Stimulated activated CD4-positive, alpha-beta T cell treated with anti-CD3 and anti-CD28 coated beads, Interleukin-1b, Interleukin-23, amount 100 ng/mL, for 24 hours (primary cell): ENCODE results near the gene AMT.
"Not testable (repeated sequence)": the region's sequence is repeated elsewhere in the genome, so short reads cannot be mapped to it uniquely, and the experiment has no call there.

Source experiments
- DNase-seq, 4 experiments: peaks; one replicate each; pipeline ENCODE4 v3.0.0-alpha.2; 2020; ENCODE audit warnings: low read depth in 4 of 4, low spot score in 1 of 4

AMT gene

DNA sequence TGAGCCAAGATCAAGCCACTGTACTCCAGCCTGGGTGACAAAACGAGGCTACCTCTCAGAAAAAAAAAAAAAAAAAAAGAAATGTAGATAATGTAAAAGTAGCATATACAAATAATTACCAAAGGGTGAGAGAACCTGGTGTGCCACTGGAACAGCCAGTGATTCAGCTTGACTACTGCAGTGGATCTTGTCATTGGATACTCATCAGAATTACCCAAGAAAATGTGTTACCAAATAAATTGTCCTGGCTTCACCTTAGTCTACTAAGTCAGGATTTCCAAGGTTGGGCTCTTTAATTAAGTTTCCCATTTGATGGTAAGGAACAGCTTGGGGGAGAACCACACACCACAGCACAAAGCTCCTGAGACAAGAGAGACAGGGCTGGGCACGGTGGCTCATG, 5.3 kb upstream of the AMT start:
- no peak for DNase-seq

DNA sequence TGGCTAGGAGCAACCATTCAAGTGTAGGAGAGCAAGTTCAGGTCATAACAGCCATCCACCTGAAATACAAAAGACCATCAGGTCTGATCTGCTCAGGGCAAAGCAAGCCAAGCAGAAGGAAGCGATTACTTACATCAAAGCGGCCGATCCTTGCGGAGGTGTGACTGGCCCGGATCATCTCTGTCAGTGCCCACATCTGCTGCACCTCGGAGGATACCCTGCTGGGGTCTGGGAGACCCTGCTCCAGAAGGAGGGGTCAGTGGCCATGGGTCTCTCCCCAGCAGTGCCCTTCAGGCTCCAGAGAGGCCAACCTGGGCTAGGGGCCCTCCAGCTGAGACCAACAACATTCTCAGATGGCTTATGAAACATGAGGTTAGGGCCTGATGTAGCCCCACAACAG, 2.5 kb upstream of the AMT start:
- DNase-seq: no peak

DNA sequence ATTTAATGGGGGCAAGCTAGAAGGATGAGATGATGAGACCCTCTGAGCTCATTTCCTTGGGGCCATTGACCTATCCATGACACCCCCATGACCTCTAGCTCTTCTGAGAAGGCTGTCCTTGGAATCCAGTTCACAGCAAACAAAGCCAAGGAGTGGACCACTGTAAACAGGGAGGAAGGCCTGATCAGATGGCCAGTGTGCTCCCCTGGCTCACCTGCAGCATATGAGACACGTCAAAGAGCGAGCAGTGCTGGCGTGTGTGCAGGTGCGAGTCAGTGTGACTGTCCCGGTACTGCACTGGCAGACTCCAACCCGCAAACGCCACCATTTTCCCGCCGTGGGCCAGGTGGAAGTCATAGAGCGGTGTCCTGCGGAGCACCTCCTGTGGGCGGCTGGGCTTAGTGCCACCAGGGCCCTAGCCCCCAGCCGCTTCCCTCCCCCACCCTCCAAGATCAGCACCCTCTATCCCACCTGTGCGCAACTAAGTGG, 339 bp downstream of the AMT start:
- DNase-seq: no peak

DNA sequence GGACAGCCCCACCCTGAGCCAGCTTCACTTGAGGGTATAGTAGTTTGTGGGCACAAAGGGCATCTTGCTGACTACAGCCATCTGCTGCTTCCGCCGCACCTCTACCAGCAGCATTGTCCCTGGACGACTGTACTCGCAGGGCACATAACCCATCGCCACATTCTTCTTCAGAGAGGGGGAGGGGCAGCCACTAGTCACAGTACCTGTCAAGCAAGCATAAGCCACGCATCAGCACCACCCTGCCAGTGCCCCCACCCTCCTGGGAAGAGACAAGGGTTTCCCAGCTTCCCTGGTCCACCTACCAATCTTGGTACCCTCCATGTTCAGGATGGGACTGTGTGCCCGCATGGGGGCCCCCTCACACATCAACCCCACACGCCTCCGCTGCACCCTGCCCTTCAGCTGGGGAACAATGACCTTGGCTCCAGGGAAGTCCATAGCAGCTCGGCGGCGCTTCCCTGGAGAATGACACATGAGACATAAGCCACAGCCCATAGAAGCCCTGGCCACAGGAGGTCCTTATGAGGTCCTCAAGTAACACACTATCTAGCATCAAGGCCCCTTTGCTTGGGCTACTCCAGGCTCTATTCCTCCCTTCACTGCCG, 4.7 kb downstream of the AMT start:
- DNase-seq: no peak

DNA sequence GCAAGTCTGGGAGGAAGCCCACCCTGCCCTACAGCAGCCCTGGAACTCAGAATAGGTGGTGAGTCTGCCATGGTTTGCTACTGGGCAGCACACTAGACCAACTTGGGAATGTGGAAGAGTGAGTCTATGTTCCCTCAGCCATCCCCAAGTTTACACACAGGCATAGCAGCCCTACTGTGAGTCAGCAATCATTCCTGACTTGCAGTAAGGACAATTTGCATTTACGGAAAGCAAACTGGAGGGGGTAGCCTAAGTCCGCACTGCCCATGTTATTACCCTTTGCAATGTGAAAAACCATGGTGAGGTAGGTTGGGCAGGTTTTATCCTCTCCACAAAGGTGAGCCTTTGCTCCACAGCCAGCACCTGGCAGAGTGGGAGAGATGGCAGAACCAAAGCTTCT, 5.4 kb downstream of the AMT start:
- DNase-seq: no peak

DNA sequence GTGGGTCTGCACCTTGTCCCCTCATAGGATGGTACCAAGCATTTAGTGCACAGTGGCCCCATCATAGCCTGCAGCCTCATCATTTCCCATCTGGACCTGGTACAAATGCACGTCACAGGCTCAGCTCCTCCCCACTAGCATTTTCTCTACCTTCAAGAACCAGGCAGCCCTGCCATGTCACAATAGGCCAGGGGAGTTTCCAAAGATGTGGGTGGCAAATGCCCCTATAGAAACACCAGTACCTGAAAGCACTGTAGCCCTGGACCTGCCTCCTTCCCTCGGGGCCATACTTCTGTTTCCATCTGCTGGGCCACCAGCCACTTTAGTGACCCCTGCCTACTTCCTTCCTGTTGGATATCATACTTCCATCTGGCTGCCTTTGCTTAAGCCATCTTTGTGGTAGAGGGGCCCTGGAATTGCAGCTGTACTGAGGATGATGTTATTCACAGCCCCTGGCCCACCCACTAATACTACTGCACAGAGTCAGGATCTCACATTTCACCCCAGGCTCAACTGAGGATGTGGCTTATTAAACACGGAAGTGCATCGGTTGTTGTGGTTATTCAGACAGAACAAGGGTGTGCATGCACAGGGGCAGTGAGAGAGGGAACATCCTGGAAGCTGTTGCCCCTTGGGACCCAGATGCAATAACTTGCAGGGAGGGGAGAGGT, 6.2 kb downstream of the AMT start:
- DNase-seq: peak in 3 of 4 experiments; percentile 17 to 45 (median 30)

DNA sequence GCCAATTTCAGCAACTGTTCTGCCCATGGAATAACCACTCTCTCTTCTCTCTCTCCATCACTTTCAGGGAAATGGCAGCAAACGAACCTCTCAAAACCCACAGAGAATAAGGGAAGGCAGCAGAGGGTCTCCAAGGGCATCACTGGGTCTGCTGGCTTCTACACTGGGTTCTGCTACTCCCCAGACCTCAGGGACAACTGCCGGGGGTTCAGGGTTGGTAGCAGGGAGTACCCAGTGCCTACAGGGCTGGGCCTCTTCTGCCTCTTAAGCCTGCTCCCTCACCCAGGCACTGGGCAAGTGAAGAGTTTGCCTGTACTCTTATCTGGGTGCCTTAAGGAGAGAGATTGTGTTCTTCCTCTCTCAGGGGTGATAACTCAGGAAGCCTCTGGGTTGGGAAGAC, 7.5 kb downstream of the AMT start:
- no peak for DNase-seq

DNA sequence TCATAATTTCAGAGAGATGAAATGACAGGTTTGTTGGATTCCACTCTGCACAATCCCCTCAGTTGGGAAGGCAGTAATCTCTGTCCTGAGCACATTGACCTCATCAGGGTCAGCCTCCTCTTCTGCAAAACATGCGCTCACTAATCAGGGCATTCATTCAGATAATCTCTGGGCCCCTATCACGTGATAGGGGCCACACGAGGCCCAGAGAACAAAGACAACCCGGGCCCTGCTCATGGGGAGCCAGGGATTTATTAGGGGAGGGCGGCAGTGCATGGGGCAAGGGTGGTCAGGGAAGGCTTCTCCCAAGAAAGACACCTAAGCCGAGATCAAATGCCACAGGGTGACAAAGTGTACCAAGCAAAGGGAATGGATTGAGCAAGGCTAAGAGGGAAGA, 8.9 kb downstream of the AMT start:
- no peak for DNase-seq

DNA sequence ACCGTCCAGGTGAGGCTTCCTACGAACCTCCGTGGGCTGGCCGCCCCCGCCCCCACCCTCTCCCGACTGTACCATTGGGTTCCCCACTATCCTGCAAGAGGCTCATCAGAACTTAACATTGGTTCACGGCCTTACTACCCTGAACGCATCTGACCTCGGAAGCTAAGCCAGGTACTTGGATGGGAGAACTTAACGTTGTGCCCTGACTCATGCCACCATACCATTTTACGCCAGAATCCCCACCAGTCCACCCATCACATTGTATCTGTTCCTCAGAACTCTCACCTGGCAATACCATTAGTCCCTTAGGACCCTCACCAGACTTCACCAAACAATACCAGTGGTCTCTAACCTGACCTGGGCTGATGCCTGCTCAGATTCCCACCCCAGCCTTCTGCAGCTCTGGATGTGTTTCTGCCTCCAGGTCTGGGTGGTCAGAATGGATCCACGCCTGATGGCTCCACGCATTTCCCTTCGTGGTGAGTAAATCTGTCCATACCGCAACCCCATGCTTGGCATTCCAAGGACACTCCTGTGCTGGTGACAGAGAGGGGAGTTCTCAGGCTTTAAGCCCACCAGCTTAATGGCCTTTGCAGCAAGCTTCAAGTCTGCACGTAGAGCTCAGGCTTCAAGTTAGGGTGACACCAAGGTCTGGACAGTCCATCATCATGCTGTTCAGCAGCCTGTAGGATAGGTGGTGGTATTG, 9.5 kb downstream of the AMT start:
- DNase-seq: no peak

DNA sequence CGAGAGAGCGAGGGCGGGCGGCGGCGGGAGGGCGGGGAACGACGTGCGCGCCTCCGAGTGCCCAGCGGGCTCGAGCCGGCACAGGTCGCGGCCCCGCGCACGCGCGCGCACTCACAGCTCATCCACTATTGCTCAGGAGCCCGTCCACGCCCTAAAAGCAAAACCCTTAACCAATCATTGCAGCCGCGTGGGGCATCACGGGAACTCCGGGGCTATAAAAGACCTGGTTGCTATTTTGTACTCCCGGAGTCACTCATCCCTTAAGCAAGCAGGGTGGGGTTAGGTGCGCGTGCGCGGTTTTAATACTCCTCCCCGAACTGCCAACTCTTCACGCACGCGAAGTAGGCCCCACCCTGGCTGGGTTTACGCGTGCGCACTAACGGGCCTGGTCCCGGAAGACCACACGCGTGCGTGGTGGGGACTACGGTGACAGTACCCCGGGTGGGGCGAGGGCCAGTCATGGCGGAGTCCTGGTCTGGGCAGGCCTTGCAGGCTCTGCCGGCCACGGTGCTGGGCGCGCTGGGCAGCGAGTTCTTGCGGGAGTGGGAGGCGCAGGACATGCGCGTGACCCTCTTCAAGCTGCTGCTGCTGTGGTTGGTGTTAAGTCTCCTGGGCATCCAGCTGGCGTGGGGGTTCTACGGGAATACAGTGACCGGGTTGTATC, 10.2 kb downstream of the AMT start, which contains the start of the genes RHOA and TCTA:
RHOA (minus strand) TSS at position 9 of the 664 bp plus-strand sequence. CDS start 36,387 bp downstream, outside the sequence.
TCTA (plus strand) TSS at position 456 of the 664 bp plus-strand sequence; CDS start at position 460, 4 bp downstream.
- DNase-seq: peak; percentile 96 to 98 (median 97)

DNA sequence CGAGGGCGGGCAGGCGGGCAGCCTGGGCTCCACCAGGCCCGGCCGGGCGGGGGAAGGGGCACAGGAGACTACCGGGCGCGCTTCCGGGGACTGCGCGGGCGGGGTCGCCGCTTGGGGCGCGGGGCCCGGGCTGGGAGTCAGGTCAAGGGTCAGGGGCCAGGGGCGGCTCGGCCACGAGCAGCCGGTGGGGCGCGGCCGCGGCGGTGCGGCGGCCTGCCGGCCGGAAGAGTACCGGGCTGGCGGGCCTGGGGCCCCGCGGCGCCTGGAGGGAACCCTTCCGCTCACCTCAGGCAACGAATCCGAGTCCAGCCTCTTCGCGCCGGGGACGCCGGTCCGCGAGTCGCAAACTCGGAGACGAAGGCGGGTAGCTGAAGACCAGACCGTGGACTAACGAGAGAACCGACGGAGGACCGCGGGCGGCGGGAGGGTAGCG, 10.7 kb downstream of the AMT start:
- DNase-seq: peak in 1 of 4 experiments; percentile 24

DNA sequence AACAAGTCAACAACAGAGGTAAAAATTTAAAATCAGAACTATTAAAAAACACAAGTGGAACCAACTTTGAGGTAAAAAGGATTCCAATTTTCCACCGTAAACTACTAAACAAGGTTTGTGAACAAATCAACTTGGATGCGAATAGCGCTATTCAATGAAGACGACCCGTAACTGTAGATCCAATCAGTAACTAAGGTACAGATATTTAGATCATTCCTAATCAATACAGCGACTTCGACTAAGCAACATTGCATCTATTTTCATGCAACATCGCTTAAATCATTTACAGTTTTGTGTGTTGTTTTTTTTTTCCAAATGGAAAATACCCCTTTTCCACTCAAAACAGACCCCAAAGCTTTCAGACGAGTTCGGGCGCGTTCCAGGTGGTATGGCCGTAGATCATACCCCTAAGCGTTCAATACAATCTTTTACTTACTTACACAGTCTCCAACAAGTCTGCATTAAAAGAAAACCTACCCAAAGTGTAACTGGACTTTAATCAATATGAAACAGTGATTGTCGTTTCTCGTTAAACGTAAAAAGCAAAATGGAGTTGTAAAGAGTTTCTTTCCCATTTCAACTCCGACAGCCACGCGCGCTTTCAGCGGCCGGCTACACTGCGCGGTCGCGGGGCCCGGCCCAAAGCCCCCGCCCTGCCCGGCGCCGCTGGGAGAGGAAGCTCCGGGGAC, 11.3 kb downstream of the AMT start:
- DNase-seq: no peak

DNA sequence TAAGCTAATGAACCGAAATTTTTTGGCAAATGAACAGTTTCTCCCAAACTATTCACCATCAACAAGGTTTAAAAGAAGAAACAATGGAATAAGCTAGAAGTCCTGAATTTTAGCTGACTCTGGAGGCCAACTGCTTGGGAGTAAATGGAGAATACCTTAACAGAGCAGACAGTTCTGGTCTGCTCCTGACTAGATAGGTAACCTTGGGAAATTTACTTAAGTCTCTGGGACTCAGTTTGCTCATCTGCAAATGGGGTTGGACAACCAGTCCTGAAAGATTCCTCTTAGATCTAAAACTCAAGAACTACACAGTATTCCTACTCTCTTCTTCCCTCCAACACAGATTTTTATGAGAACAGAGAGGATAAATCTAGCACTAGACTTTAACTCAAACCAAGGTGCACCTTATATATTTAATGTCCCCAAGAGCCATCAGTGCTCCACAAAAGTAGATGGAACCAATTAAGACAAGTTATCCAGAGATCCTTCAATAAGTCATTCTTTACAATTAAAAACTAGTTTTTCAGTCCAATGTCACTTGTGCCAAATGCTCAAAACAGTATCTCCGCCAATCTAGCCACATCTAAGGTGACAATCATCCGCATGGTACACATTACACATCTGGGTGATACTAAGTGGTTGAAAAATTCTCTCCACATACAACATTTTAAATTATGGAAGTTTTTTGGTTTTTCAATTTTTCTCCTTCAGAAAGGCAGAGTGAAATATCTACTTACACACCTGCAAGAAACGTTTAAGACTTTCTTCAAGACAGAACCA, 12.0 kb downstream of the AMT start:
- no peak for DNase-seq

DNA sequence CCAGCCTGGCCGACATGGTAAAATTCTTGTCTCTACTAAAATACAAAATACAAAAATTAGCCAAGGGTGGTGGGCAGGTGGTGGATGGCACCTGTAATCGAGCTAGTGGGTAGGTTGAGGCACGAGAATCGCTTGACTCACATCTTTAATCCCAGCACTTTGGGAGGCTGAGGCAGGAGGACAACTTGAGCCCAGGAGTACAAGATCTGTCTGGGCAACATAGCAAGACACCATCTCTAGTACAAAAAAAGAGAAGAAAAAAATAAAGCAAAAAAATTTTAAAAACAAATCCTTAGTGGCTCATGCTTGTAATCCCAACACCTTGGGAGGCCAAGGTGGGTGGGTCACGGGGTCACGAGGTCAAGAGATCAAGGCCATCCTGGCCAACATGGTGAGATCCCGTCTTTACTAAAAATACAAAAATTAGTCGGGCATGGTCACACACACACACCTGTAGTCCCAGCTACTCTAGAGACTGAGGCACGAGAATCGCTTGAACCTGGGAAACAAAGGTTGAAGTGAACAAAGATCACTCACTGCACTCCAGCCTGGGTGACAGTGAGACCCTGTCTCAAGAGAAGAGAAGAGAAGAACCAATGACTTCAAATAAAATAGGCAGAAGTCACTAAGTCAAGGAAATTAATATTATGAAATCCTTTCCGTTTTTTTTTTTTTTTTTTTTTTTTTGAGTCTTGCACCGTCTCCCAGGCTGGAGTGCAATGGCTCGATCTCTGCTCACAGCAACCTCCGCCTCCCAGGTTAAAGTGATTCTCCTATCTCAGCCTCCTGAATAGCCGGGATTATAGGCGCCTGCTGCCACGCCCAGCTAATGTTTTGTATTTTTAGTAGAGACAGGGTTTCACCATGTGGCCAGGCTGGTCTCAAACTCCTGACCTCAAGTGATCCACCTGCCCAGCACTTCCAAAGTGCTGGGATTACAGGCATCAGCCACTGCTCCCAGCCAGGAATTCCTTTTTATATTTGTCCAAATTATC, 15.4 kb downstream of the AMT start:
- no peak for DNase-seq

DNA sequence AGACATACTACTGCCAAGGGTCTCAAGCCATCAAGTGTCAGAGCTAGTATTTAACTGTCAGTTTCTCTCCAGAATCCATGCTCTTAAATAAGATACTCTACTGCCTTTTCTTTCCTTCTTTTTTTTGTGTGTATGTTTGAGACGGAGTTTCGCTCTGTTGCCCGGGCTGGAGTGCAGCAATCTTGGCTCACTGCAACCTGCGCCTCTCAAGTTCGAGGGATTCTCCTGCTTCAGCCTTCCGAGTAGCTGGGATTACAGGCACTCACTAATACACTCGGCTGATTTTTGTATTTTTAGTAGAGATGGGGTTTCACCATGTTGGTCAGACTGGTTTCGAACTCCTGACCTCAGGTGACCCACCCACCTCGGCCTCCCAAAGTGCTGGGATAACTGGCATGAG, 16.7 kb downstream of the AMT start:
- not testable (repeated sequence) for DNase-seq

DNA sequence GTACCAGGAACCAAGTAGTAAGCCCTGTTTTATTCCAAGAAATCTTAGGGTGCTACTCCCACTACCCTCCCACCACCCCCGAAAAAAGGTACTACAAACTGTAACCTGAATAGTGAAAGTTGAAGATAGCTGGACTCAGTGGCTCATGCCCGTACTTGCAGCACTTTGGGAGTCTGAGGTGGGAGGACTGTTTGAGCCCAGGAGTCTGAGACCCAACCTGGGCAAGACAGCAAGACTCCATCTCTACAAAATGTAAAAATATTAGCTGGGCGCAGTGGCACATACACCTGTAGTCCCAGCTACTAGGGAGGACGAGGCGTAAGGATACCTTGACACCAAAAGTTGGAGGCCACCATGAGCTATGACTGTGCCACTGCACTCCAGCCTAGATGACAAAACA, 18.4 kb downstream of the AMT start:
- no peak for DNase-seq

DNA sequence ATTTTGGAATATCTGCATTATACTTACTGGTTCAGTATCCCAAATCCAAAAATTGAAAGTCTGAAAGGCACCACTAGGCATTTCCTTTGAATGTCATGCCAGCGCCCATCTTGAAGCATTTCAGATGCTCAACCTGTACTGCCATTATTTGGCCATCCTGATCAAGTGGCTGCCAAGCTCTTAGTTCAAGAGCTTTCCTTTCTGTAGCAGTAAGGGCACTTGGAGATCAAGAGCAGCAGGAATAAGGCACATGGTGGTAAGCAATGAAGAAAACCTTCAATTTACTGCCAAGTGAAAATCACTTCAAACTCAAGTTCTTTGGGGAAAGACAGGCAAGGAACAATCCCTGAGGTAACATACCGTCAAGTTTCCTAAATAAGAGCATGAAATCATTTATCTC, 20.5 kb downstream of the AMT start:
- DNase-seq: no peak

DNA sequence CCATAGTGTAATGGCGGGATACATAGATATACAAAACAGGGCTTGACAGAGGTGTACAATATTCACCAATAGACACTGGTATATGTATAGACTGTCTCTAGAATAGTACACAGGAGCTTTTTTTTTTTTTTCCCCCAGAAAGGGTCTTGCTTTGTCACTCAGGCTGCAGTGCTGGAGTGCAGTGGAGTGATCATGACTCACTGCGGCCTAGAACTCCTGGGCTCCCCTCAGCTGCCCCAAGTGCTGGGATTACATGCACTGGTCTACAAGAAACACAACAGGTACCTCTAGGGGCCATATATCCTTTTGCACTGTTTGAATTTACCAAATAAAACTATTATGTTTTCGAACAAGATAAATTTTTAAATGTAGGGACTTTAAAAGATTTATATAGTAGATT, 22.8 kb downstream of the AMT start:
- DNase-seq: no peak

DNA sequence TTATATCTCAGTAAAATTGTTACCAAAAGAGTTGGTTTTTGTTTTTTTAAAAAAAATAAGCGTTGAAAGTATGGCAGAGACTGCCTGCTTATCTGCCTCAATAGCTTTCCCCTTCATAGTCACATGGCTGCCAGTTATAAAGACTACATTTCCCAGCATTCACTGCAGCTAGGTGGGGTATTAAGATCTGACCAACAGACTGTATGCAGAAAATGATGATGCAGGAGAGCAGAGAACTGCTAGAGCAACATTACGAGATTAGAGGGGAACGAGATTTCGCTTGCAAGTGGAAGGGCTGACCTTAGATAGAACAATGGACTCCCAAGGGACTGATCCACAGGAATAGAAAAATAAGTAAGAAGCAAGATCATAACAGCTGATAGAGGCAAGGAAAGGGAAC, 24.8 kb downstream of the AMT start:
- no peak for DNase-seq
